GM23338 (cell line): Measurements from ENCODE around the gene DIPK2B. TPM values are rescaled to one million over a fixed set of nuclear protein-coding genes. Genes with fewer than 3 reads are reported as not detected.

ENCODE experiments used
- ATAC-seq: fragments of 200-7000 bp; cut with Tn5 transposase; 3 replicates; pipeline ENCODE4 v1.9.1; 2020
- DNase-seq: peaks from one replicate; pipeline ENCODE4 v3.0.0-alpha.2; 2015; ENCODE audit warnings: low spot score
- H2AFZ ChIP-seq: fragments of 200-600 bp; sonication (generic); 2 replicates; pipeline ENCODE4 v1.8.0; 2016; ENCODE audit warnings: antibody characterized with exemption, mild to moderate bottlenecking, moderate library complexity
- H3F3A ChIP-seq: fragments of 200-600 bp; sonication (generic); replicated peaks from 2 replicates; pipeline ENCODE4 v1.8.0; 2017; ENCODE audit warnings: antibody characterized with exemption, mixed run types, low read depth
- H3K27ac ChIP-seq: fragments of 200-600 bp; sonication (generic); 2 replicates; pipeline ENCODE4 v1.6.1; 2016; ENCODE audit warnings: low read depth
- H3K27me3 ChIP-seq: fragments of 200-600 bp; sonication (generic); 2 replicates; pipeline ENCODE4 v1.8.0; 2016; ENCODE audit warnings: mild to moderate bottlenecking, mixed run types, moderate library complexity; ENCODE audit not compliant: insufficient read depth
- H3K36me3 ChIP-seq: fragments of 200-600 bp; sonication (generic); 2 replicates; pipeline ENCODE4 v1.8.0; 2016; ENCODE audit warnings: mild to moderate bottlenecking; ENCODE audit not compliant: insufficient read depth
- H3K4me1 ChIP-seq: fragments of 200-600 bp; sonication (generic); 2 replicates; pipeline ENCODE4 v1.8.0; 2016; ENCODE audit warnings: mild to moderate bottlenecking, moderate library complexity; ENCODE audit not compliant: insufficient read depth
- H3K4me2 ChIP-seq: fragments of 200-600 bp; sonication (generic); 2 replicates; pipeline ENCODE4 v1.7.1; 2017; ENCODE audit warnings: mixed run types
- H3K4me3 ChIP-seq: fragments of 200-600 bp; sonication (generic); 2 replicates; pipeline ENCODE4 v1.6.1; 2016; ENCODE audit warnings: mixed run types
- H3K79me2 ChIP-seq: fragments of 200-600 bp; sonication (generic); replicated peaks from 2 replicates; pipeline ENCODE4 v1.8.0; 2017; ENCODE audit warnings: mild to moderate bottlenecking; ENCODE audit not compliant: insufficient read depth
- H3K9me2 ChIP-seq: fragments of 200-600 bp; sonication (generic); 2 replicates; pipeline ENCODE4 v1.8.0; 2017; ENCODE audit not compliant: insufficient read depth
- H4K20me1 ChIP-seq: fragments of 200-600 bp; sonication (generic); replicated peaks from 2 replicates; pipeline ENCODE4 v1.8.0; 2017; ENCODE audit warnings: mild to moderate bottlenecking; ENCODE audit not compliant: insufficient read depth
- H3K27ac Mint-ChIP-seq: 2 replicates; pipeline ENCODE4 v1.8.0; 2020; ENCODE audit warnings: inconsistent platforms, mild to moderate bottlenecking, moderate library complexity, mixed read lengths
- H3K27me3 Mint-ChIP-seq: 3 replicates; pipeline ENCODE4 v1.8.0; 2022; ENCODE audit warnings: low read depth, mild to moderate bottlenecking, moderate library complexity, mixed read lengths, inconsistent platforms; ENCODE audit not compliant: insufficient read depth, poor library complexity
- H3K36me3 Mint-ChIP-seq: 3 replicates; pipeline ENCODE4 v1.8.0; 2021; ENCODE audit warnings: low read depth, mild to moderate bottlenecking, inconsistent platforms, moderate library complexity, mixed read lengths
- H3K4me1 Mint-ChIP-seq: 3 replicates; pipeline ENCODE4 v1.8.0; 2020; ENCODE audit warnings: mild to moderate bottlenecking, inconsistent platforms, mixed read lengths
- H3K4me3 Mint-ChIP-seq: 3 replicates; pipeline ENCODE4 v1.8.0; 2021; ENCODE audit warnings: moderate library complexity, mild to moderate bottlenecking, inconsistent platforms, mixed read lengths
- H3K9me3 Mint-ChIP-seq: 3 replicates; pipeline ENCODE4 v1.8.0; 2020; ENCODE audit warnings: moderate library complexity, mild to moderate bottlenecking, inconsistent platforms, mixed read lengths
- EZH2 ChIP-seq: fragments of 200-600 bp; sonication (generic); IDR thresholded peaks from one replicate; pipeline ENCODE4 v1.8.0; 2017; ENCODE audit warnings: antibody characterized with exemption, mild to moderate bottlenecking, low read depth; ENCODE audit not compliant: unreplicated experiment
- EZH2phosphoT487 ChIP-seq: fragments of 200-600 bp; sonication (generic); IDR thresholded peaks from one replicate; pipeline ENCODE4 v1.8.1; 2018; ENCODE audit warnings: antibody characterized with exemption; ENCODE audit not compliant: unreplicated experiment
- POLR2AphosphoS5 ChIP-seq: IDR thresholded peaks from 2 replicates; pipeline ENCODE4 v1.6.1; 2016; ENCODE audit warnings: antibody characterized with exemption, low read depth
- ZNF114 ChIP-seq: fragments of 250-450 bp; sonication (Bioruptor Pico); IDR thresholded peaks from 2 replicates; pipeline ENCODE4 v1.5.0; 2020; ENCODE audit warnings: mild to moderate bottlenecking, moderate library complexity
- polyA plus RNA-seq: library from polyadenylated mRNA; unstranded; fragments of >200 nt; fragmentation: Nextera tagmentation; extraction: Ambion mirVana; gene quantifications from 2 replicates; pipeline ENCODE4 v1.2.1, GENCODE V29; 2016
- total RNA-seq: library from RNA; depleted of rRNA; stranded (reverse); fragments of >200 nt; shearing (Covaris generic); gene quantifications from 2 replicates; pipeline ENCODE4 v1.2.3, GENCODE V29; 2014
- TF ChIP-seq, protein P1 (sequence below), 2 experiments: fragments of 200-600 bp in 1 of 2; sonication (generic) in 1 of 2; conservative IDR thresholded peaks; 2 replicates each; pipeline versions ENCODE4 v1.5.1 to v1.6.1; 2016 to 2017; ENCODE audit warnings: antibody characterized with exemption in 2 of 2, low read depth in 2 of 2, mild to moderate bottlenecking in 2 of 2, moderate library complexity in 1 of 2
- TF ChIP-seq, protein P2 (sequence below): IDR thresholded peaks from 2 replicates; pipeline ENCODE4 v1.6.1; 2016; ENCODE audit warnings: antibody characterized with exemption
- TF ChIP-seq, protein P3 (sequence below): fragments of 250-450 bp; sonication (Bioruptor Pico); IDR thresholded peaks from 2 replicates; pipeline ENCODE4 v1.5.0; 2020; ENCODE audit warnings: mild to moderate bottlenecking, moderate library complexity
- TF ChIP-seq, protein P4 (sequence below): IDR thresholded peaks from one replicate; pipeline ENCODE4 v1.6.1; 2018; ENCODE audit warnings: antibody characterized with exemption; ENCODE audit not compliant: unreplicated experiment

DIPK2B gene
- total and polyA plus RNA-seq, 2 experiments from 2014 or later = not detected

DNA sequence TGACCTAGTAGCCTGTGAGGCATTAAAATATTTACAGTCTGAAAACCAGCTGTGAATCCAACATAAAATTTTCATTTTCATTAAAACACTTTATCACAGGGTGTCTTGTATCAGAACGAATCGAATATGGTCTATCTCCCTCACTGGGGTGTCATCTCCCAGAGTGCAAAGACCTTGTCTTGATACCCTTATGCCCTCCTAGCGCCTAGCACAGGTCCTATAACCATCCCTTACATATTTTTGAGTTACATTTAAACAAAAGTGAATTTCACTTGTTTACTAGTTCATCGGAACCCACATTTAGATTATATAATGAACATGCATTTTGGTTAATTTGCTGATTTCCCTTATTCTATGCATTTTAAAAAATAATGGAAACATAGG is 14.0 kb downstream of the DIPK2B start:
- Histone ChIP-seq H3K9me2 (no peaks in the 10 kb centered on the region), H4K20me1 (no peaks in the 10 kb centered on the region), H3K4me2 (no peak overlapping the region), H3F3A (no peaks in the 10 kb centered on the region), H2AFZ (no peak overlapping the region), H3K36me3 (no peaks in the 10 kb centered on the region), H3K79me2 (no peaks in the 10 kb centered on the region), H3K27me3 (no peaks in the 10 kb centered on the region), H3K4me3 (no peak overlapping the region), H3K4me1 (no peaks in the 10 kb centered on the region), H3K27ac (no peak overlapping the region)
- DNase-seq (no peak), ATAC-seq (peak; percentile 42; the same call in 2 of the 3 replicates)
- H3K27ac Mint-ChIP-seq = no peak overlapping the region
- no peak overlapping the region for H3K4me3 Mint-ChIP-seq
- no peaks in the 10 kb centered on the region; the same call in 2 of the 3 replicates for H3K4me1 Mint-ChIP-seq
- TF ChIP-seq, protein P1, sequence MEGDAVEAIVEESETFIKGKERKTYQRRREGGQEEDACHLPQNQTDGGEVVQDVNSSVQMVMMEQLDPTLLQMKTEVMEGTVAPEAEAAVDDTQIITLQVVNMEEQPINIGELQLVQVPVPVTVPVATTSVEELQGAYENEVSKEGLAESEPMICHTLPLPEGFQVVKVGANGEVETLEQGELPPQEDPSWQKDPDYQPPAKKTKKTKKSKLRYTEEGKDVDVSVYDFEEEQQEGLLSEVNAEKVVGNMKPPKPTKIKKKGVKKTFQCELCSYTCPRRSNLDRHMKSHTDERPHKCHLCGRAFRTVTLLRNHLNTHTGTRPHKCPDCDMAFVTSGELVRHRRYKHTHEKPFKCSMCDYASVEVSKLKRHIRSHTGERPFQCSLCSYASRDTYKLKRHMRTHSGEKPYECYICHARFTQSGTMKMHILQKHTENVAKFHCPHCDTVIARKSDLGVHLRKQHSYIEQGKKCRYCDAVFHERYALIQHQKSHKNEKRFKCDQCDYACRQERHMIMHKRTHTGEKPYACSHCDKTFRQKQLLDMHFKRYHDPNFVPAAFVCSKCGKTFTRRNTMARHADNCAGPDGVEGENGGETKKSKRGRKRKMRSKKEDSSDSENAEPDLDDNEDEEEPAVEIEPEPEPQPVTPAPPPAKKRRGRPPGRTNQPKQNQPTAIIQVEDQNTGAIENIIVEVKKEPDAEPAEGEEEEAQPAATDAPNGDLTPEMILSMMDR (conservative IDR thresholded peaks at IDR 0.05; ENCODE audit: low read depth in 2 of 2) = no peak
- TF ChIP-seq, protein P2, sequence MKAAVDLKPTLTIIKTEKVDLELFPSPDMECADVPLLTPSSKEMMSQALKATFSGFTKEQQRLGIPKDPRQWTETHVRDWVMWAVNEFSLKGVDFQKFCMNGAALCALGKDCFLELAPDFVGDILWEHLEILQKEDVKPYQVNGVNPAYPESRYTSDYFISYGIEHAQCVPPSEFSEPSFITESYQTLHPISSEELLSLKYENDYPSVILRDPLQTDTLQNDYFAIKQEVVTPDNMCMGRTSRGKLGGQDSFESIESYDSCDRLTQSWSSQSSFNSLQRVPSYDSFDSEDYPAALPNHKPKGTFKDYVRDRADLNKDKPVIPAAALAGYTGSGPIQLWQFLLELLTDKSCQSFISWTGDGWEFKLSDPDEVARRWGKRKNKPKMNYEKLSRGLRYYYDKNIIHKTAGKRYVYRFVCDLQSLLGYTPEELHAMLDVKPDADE = no peak
- TF ChIP-seq, protein P3, sequence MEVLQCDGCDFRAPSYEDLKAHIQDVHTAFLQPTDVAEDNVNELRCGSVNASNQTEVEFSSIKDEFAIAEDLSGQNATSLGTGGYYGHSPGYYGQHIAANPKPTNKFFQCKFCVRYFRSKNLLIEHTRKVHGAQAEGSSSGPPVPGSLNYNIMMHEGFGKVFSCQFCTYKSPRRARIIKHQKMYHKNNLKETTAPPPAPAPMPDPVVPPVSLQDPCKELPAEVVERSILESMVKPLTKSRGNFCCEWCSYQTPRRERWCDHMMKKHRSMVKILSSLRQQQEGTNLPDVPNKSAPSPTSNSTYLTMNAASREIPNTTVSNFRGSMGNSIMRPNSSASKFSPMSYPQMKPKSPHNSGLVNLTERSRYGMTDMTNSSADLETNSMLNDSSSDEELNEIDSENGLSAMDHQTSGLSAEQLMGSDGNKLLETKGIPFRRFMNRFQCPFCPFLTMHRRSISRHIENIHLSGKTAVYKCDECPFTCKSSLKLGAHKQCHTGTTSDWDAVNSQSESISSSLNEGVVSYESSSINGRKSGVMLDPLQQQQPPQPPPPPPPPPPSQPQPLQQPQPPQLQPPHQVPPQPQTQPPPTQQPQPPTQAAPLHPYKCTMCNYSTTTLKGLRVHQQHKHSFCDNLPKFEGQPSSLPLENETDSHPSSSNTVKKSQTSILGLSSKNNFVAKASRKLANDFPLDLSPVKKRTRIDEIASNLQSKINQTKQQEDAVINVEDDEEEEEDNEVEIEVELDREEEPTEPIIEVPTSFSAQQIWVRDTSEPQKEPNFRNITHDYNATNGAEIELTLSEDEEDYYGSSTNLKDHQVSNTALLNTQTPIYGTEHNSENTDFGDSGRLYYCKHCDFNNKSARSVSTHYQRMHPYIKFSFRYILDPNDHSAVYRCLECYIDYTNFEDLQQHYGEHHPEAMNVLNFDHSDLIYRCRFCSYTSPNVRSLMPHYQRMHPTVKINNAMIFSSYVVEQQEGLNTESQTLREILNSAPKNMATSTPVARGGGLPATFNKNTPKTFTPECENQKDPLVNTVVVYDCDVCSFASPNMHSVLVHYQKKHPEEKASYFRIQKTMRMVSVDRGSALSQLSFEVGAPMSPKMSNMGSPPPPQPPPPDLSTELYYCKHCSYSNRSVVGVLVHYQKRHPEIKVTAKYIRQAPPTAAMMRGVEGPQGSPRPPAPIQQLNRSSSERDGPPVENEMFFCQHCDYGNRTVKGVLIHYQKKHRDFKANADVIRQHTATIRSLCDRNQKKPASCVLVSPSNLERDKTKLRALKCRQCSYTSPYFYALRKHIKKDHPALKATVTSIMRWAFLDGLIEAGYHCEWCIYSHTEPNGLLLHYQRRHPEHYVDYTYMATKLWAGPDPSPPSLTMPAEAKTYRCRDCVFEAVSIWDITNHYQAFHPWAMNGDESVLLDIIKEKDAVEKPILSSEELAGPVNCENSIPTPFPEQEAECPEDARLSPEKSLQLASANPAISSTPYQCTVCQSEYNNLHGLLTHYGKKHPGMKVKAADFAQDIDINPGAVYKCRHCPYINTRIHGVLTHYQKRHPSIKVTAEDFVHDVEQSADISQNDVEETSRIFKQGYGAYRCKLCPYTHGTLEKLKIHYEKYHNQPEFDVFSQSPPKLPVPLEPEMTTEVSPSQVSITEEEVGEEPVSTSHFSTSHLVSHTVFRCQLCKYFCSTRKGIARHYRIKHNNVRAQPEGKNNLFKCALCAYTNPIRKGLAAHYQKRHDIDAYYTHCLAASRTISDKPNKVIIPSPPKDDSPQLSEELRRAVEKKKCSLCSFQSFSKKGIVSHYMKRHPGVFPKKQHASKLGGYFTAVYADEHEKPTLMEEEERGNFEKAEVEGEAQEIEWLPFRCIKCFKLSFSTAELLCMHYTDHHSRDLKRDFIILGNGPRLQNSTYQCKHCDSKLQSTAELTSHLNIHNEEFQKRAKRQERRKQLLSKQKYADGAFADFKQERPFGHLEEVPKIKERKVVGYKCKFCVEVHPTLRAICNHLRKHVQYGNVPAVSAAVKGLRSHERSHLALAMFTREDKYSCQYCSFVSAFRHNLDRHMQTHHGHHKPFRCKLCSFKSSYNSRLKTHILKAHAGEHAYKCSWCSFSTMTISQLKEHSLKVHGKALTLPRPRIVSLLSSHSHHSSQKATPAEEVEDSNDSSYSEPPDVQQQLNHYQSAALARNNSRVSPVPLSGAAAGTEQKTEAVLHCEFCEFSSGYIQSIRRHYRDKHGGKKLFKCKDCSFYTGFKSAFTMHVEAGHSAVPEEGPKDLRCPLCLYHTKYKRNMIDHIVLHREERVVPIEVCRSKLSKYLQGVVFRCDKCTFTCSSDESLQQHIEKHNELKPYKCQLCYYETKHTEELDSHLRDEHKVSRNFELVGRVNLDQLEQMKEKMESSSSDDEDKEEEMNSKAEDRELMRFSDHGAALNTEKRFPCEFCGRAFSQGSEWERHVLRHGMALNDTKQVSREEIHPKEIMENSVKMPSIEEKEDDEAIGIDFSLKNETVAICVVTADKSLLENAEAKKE (CRISPR knock-in tag) = no peak
- no peak for TF ChIP-seq ZNF114 (CRISPR knock-in tag)
- no peak for TF ChIP-seq EZH2
- TF ChIP-seq, protein P4, sequence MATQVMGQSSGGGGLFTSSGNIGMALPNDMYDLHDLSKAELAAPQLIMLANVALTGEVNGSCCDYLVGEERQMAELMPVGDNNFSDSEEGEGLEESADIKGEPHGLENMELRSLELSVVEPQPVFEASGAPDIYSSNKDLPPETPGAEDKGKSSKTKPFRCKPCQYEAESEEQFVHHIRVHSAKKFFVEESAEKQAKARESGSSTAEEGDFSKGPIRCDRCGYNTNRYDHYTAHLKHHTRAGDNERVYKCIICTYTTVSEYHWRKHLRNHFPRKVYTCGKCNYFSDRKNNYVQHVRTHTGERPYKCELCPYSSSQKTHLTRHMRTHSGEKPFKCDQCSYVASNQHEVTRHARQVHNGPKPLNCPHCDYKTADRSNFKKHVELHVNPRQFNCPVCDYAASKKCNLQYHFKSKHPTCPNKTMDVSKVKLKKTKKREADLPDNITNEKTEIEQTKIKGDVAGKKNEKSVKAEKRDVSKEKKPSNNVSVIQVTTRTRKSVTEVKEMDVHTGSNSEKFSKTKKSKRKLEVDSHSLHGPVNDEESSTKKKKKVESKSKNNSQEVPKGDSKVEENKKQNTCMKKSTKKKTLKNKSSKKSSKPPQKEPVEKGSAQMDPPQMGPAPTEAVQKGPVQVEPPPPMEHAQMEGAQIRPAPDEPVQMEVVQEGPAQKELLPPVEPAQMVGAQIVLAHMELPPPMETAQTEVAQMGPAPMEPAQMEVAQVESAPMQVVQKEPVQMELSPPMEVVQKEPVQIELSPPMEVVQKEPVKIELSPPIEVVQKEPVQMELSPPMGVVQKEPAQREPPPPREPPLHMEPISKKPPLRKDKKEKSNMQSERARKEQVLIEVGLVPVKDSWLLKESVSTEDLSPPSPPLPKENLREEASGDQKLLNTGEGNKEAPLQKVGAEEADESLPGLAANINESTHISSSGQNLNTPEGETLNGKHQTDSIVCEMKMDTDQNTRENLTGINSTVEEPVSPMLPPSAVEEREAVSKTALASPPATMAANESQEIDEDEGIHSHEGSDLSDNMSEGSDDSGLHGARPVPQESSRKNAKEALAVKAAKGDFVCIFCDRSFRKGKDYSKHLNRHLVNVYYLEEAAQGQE = no peak
- no peak for TF ChIP-seq EZH2phosphoT487
- no peak for TF ChIP-seq POLR2AphosphoS5
- H3K27me3 Mint-ChIP-seq = no peaks in the 10 kb centered on the region
- no peaks in the 10 kb centered on the region for H3K36me3 Mint-ChIP-seq
- H3K9me3 Mint-ChIP-seq = no peaks in the 10 kb centered on the region
